NT2/D1 (cell line): Measurements from ENCODE around the gene IFNL1.

Source experiments
- DNase-seq: peaks from one replicate; pipeline ENCODE4 v3.0.0-alpha.2; 2011; ENCODE audit warnings: low read depth, low spot score
- H3K27me3 ChIP-seq: 2 replicates; pipeline ENCODE4 v1.6.0; 2011; ENCODE audit warnings: mild to moderate bottlenecking; ENCODE audit not compliant: insufficient read length, insufficient read depth
- H3K36me3 ChIP-seq: 2 replicates; pipeline ENCODE4 v1.6.1; 2011; ENCODE audit warnings: mild to moderate bottlenecking, low read length, mixed read lengths; ENCODE audit not compliant: insufficient read depth, insufficient read length
- H3K4me1 ChIP-seq: 2 replicates; pipeline ENCODE4 v1.5.1; 2011; ENCODE audit not compliant: insufficient read depth, insufficient read length
- H3K4me3 ChIP-seq: 2 replicates; pipeline ENCODE4 v1.5.1; 2011; ENCODE audit warnings: low read depth; ENCODE audit not compliant: insufficient read length
- H3K9ac ChIP-seq: 2 replicates; pipeline ENCODE4 v1.6.0; 2011; ENCODE audit warnings: low read depth; ENCODE audit not compliant: insufficient read length
- H3K9me3 ChIP-seq: 2 replicates; pipeline ENCODE4 v1.5.1; 2011; ENCODE audit warnings: mild to moderate bottlenecking, low read length; ENCODE audit not compliant: insufficient read depth
- SUZ12 ChIP-seq: IDR thresholded peaks from 2 replicates; pipeline ENCODE4 v1.6.1; 2011; ENCODE audit not compliant: insufficient read length, insufficient read depth; ENCODE audit errors: extremely low read depth
- YY1 ChIP-seq: IDR thresholded peaks from 2 replicates; pipeline ENCODE4 v1.6.1; 2011; ENCODE audit not compliant: insufficient read length, insufficient read depth
- ZNF274 ChIP-seq: IDR thresholded peaks from 2 replicates; pipeline ENCODE4 v1.6.1; 2011; ENCODE audit warnings: mild to moderate bottlenecking, low read depth, low read length

The IFNL1 gene

DNA sequence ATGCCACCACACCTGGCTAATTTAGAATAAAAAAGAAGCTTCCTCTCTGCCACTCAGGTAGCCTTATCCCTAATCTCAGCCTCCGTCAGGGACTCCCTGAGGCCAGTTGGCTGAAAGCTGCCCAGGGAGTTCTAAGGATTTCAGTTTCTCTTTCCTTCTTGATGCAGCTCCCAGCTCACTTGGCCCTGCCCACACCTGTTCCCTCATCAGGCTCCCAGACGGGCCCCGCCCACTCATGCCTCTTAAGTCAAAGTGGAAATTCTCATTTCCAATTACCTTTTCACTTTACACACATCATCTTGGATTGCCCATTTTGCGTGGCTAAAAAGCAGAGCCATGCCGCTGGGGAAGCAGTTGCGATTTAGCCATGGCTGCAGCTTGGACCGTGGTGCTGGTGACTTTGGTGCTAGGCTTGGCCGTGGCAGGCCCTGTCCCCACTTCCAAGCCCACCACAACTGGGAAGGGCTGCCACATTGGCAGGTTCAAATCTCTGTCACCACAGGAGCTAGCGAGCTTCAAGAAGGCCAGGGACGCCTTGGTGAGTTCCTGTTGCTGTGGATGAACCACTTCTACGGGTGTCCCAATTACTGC, at the start of gene IFNL1:
IFNL1 (plus strand) TSS at position 353 of the 591 bp plus-strand sequence; CDS start at position 368, 15 bp downstream.
- H3K27me3 ChIP-seq: no peaks in the 10 kb centered on the region
- DNase-seq: no peak
- TF ChIP-seq SUZ12: no peak
- no peak for TF ChIP-seq ZNF274
- no peak for TF ChIP-seq YY1

DNA sequence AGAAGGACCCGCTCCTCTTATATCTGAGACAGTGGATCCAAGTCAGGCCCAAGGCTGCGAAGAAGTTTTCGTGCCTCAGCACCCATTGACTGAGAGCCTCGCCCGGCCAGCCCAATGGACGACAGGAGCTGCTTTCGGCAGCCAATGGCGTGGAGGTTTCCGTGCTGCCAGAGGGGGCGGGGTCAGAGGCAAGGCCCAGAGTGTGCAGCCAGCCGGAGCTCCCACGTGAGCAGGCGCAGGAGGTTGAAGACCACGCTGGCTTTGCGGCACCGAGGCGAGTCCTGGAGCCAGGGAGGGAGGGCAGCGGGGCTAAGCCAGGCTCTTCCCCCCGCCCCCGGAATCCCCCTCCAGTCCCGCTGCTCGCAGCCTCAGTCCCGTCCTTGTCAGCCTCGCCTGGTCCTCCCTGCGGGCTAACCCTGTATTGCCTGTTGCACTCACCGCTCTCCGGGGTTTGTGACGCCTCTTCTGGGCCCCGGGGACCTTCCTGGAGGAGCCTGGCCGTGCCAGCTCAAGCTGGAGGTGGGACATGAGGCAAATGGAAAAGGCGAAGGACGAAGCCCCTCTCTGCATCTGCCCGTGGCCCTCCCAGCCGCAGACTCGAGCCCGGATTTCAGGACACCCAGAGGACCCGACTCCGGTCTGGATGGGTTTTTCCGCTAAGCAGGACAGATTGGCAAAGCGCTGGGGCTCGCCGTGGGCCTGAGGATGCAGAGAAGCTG, 49.1 kb upstream of the IFNL1 start:
- TF ChIP-seq YY1 (no peak), SUZ12 (no peak), ZNF274 (no peak)
- no peak overlapping the region for H3K4me3 ChIP-seq
- H3K36me3 ChIP-seq: no peaks in the 10 kb centered on the region
- H3K9ac ChIP-seq: no peak overlapping the region
- H3K9me3 ChIP-seq: no peaks in the 10 kb centered on the region
- no peak for DNase-seq
- peaks cover 2% of the 10 kb centered on the region for H3K4me1 ChIP-seq
- no peaks in the 10 kb centered on the region for H3K27me3 ChIP-seq

More for the DNA sequence above, at the start of gene IFNL1:
- no peak within 1 kb of the TSS for H3K9ac ChIP-seq
- no peak within 1 kb of the TSS for H3K4me3 ChIP-seq
- no peaks in the 10 kb centered on the region for H3K9me3 ChIP-seq
- no peaks in the 10 kb centered on the region for H3K36me3 ChIP-seq
- H3K4me1 ChIP-seq: peaks cover 5% of the 10 kb centered on the region

DNA sequence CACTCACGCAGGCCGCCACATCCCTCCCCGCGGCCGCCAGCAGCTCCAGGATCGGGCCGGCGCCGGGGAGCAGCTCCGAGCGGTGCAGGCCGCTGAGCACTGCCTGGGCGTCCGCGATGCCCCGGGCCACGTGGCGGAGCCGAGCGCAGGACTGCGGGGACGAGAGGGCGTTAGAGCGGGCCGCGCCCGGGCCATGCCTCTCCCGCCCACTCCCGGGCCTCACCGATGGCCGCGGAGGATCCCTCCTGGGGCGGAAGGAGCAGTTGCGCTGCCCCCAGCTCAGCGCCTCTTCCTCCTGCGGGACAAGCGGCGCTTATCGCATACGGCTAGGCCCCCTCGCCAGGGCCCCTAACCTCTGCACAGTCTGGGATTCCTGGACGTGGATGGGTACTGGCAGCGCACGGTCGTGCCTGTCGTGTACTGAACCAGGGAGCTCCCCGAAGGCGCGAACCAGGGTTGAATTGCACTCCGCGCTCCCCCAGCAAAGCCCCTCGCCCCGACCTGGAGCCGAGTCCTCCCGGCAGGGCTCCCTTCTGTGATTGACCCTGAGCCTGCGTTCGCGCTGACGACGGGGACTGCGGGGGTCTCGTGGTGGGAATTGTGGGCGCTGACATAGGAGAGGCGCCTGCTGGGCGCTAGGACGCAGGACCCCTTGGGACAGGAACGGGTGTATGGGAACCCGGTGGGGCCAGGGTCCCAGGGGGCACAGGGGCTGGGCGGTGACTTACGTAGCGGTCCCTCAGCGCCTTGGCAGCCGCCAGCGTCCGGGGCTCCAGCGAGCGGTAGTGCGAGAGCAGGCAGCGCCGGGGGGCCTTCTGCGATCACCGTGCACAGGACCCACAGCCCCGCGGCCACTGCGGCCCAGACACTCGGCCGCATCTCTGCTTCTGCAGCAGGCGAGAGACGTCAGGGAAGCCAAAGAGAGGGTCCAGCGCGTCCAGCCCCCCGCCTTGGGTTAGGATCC, 48.2 kb upstream of the IFNL1 start:
- no peak for TF ChIP-seq SUZ12
- no peak for TF ChIP-seq ZNF274
- no peak for TF ChIP-seq YY1
- H3K9me3 ChIP-seq: no peaks in the 10 kb centered on the region
- H3K27me3 ChIP-seq: peaks cover 4% of the 10 kb centered on the region
- no peak overlapping the region for H3K4me3 ChIP-seq
- no peaks in the 10 kb centered on the region for H3K36me3 ChIP-seq
- no peak overlapping the region for H3K9ac ChIP-seq
- peaks cover 2% of the 10 kb centered on the region for H3K4me1 ChIP-seq
- DNase-seq: no peak

DNA sequence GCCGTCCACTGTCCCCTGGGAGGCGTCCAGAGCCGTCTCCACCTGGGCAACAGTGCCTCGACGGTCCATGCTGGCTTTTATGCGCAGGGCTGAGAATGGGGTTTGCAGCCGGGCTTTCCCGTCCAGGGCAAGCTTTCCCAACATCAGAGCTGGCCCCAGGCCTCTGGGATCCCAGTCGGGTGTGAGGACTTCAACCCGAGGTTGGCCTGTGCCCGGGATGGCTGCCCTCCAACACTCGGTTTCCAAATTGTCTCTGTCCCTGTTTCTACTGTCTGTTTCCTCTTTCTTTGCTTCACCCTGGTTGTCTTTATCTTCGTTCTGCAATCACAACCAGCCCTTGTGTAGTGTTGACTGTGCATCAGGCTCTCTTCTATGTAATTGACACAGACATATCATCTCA, 47.4 kb upstream of the IFNL1 start, which contains the start of gene IFNL4:
IFNL4 (minus strand) TSS at position 51 of the 400 bp plus-strand sequence.
- H3K27me3 ChIP-seq: peaks cover 4% of the 10 kb centered on the region
- H3K9me3 ChIP-seq: no peaks in the 10 kb centered on the region
- H3K4me1 ChIP-seq: peaks cover 2% of the 10 kb centered on the region
- H3K9ac ChIP-seq: no peak within 1 kb of the TSS
- DNase-seq: no peak
- no peaks in the 10 kb centered on the region for H3K36me3 ChIP-seq
- TF ChIP-seq ZNF274 (no peak), YY1 (no peak), SUZ12 (no peak)
- no peak within 1 kb of the TSS for H3K4me3 ChIP-seq

DNA sequence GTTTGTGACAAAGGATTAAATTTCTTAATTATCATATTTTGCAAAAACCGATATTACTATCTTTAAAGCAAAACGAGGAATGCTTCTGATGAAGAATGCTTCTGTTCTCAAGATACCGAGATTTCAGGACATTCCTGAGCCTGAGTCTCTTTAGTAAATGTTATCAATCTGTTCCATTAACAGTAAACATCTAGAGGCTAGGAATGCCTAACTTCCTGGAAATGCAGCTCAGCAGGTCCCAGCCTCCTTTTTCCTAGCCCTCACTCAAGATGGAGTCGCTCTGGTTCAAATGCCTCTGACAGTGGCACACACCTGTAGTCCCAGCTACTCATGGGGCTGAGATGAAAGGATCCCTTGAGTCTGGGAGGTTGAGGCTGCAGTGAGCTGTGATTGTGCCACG, 45.1 kb upstream of the IFNL1 start:
- H3K4me3 ChIP-seq: no peak overlapping the region
- DNase-seq: no peak
- no peaks in the 10 kb centered on the region for H3K9me3 ChIP-seq
- TF ChIP-seq ZNF274: no peak
- no peak for TF ChIP-seq SUZ12
- no peak for TF ChIP-seq YY1
- H3K9ac ChIP-seq: no peak overlapping the region
- peaks cover 2% of the 10 kb centered on the region for H3K4me1 ChIP-seq
- no peaks in the 10 kb centered on the region for H3K36me3 ChIP-seq
- H3K27me3 ChIP-seq: peaks cover 4% of the 10 kb centered on the region

DNA sequence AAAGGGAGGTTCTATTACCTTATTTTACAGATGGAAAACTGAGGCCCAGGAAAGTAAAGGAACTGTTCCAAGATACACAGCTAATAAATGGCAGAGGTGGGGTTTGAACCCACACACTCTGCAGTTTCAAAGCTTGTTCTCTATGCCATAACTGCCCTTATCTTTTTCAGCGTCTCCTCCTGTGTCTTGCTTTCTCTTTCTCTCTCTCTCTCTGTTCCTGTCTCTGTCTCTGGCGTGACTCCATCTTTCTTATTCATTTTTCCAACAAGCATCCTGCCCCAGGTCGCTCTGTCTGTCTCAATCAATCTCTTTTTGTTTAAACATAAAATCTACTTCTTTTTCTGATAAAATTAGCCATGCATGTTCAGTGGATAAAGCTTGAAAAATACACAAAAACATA, 44.4 kb upstream of the IFNL1 start:
- no peak overlapping the region for H3K4me3 ChIP-seq
- no peaks in the 10 kb centered on the region for H3K36me3 ChIP-seq
- TF ChIP-seq YY1 (no peak), ZNF274 (no peak), SUZ12 (no peak)
- no peak for DNase-seq
- H3K9me3 ChIP-seq: no peaks in the 10 kb centered on the region
- no peak overlapping the region for H3K9ac ChIP-seq
- peaks cover 4% of the 10 kb centered on the region for H3K27me3 ChIP-seq
- peaks cover 2% of the 10 kb centered on the region for H3K4me1 ChIP-seq

DNA sequence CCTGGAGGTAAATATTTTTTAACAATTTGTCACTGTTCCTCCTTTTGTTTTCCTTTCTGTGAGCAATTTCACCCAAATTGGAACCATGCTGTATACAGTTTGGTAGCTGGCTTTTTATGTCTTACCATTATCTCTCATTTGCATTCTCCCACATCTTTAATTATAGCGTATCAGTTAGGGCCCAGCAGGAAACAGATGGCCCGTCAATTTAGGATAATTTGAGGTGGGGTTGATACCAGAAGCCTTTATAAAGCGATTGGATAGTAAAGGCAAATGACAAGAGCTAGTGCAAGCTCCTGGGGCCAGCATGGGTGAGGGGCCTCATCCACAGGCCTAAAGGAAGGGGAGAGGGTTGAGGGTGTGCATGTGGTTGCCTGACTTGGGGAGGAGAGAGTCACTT, 43.7 kb upstream of the IFNL1 start:
- no peak for TF ChIP-seq ZNF274
- no peak for TF ChIP-seq SUZ12
- no peak for TF ChIP-seq YY1
- no peaks in the 10 kb centered on the region for H3K9me3 ChIP-seq
- H3K4me1 ChIP-seq: peaks cover 2% of the 10 kb centered on the region
- peaks cover 4% of the 10 kb centered on the region for H3K27me3 ChIP-seq
- H3K4me3 ChIP-seq: no peak overlapping the region
- H3K36me3 ChIP-seq: no peaks in the 10 kb centered on the region
- no peak overlapping the region for H3K9ac ChIP-seq
- no peak for DNase-seq
